DND-41 (cell line): ENCODE measurements around the gene SGO2.
"Not testable (repeated sequence)": the region's sequence is repeated elsewhere in the genome, so short reads cannot be mapped to it uniquely, and the experiment has no call there.

Experiments used
- ATAC-seq: fragments of 200-7000 bp; cut with Tn5 transposase; 3 replicates; pipeline ENCODE4 v1.9.1; 2021; ENCODE audit warnings: low read depth; ENCODE audit not compliant: insufficient read depth
- DNase-seq: peaks from one replicate; pipeline ENCODE4 v3.0.0-alpha.2; 2020
- H2AFZ ChIP-seq: 2 replicates; pipeline ENCODE4 v1.6.0; 2012; ENCODE audit warnings: low read depth, low read length
- H3K27ac ChIP-seq: 2 replicates; pipeline ENCODE4 v1.5.1; 2012; ENCODE audit warnings: low read length, inconsistent platforms
- H3K27me3 ChIP-seq: fragments of 200-600 bp; sonication (generic); 2 replicates; pipeline ENCODE4 v1.6.0; 2012; ENCODE audit warnings: low read length, mild to moderate bottlenecking, inconsistent platforms; ENCODE audit not compliant: insufficient read depth, poor library complexity
- H3K36me3 ChIP-seq: 2 replicates; pipeline ENCODE4 v1.5.1; 2012; ENCODE audit warnings: low read length, inconsistent platforms; ENCODE audit not compliant: insufficient read depth
- H3K4me1 ChIP-seq: 2 replicates; pipeline ENCODE4 v1.5.1; 2012; ENCODE audit warnings: mild to moderate bottlenecking, low read length; ENCODE audit not compliant: insufficient read depth
- H3K4me2 ChIP-seq: 2 replicates; pipeline ENCODE4 v1.6.0; 2012; ENCODE audit warnings: mild to moderate bottlenecking, moderate library complexity, low read length, inconsistent platforms; ENCODE audit not compliant: insufficient read depth
- H3K4me3 ChIP-seq, 2 experiments: fragments of 200-600 bp in 1 of 2; shearing (Covaris generic) in 1 of 2; 2 replicates each; pipeline ENCODE4 v1.5.1; 2012 to 2016; ENCODE audit warnings: inconsistent platforms in 2 of 2, low read length in 2 of 2, mild to moderate bottlenecking in 2 of 2, low read depth in 1 of 2, moderate library complexity in 1 of 2
- H3K79me2 ChIP-seq: 2 replicates; pipeline ENCODE4 v1.6.0; 2012; ENCODE audit warnings: low read length, inconsistent platforms; ENCODE audit not compliant: insufficient read depth
- H3K9ac ChIP-seq: 2 replicates; pipeline ENCODE4 v1.6.0; 2012; ENCODE audit warnings: low read depth, mild to moderate bottlenecking, inconsistent platforms, low read length, moderate library complexity
- H3K9me3 ChIP-seq: 2 replicates; pipeline ENCODE4 v1.5.1; 2012; ENCODE audit warnings: low read length, moderate library complexity, mild to moderate bottlenecking, inconsistent platforms; ENCODE audit not compliant: insufficient read depth, severe bottlenecking
- H4K20me1 ChIP-seq: 2 replicates; pipeline ENCODE4 v1.6.0; 2012; ENCODE audit warnings: low read length; ENCODE audit not compliant: insufficient read depth
- EZH2 ChIP-seq: IDR thresholded peaks from 3 replicates; pipeline ENCODE4 v1.6.1; 2012; ENCODE audit warnings: borderline replicate concordance, low read depth, mild to moderate bottlenecking, moderate library complexity, low read length, inconsistent platforms; ENCODE audit not compliant: severe bottlenecking
- TF ChIP-seq, protein P1 (sequence below): IDR thresholded peaks from 2 replicates; pipeline ENCODE4 v1.5.1; 2012; ENCODE audit warnings: borderline replicate concordance, low read length, moderate library complexity, mild to moderate bottlenecking; ENCODE audit not compliant: poor library complexity, severe bottlenecking; ENCODE audit errors: extremely low read depth

SGO2 gene

DNA sequence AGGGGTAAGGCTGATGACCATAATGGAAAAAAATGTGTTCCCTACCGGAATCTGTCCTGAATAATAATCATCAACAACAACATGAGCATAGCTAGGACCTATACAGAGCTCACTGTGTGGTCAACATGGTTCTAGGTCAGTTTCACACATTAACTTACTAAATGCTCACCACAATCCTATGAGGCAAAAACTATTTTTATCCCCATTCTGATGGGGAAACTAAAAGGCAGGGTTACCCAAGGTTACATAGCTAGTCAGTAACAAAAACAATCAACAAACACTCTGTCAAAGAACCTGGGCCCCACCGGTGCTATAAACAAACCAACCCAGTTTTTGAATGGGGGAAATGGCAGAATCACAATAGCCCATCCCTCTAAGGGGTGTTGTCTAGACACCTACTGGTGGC is 100.0 kb downstream of the SGO2 start:
- H3K79me2 ChIP-seq, result no peaks in the 10 kb centered on the region
- no peaks in the 10 kb centered on the region for H3K4me1 ChIP-seq
- H3K9me3 ChIP-seq, result no peaks in the 10 kb centered on the region
- peaks cover 9% of the 10 kb centered on the region for H3K27me3 ChIP-seq
- H3K27ac ChIP-seq, result no peak overlapping the region
- DNase-seq, result no peak
- no peak for TF ChIP-seq EZH2
- TF ChIP-seq, protein P1, sequence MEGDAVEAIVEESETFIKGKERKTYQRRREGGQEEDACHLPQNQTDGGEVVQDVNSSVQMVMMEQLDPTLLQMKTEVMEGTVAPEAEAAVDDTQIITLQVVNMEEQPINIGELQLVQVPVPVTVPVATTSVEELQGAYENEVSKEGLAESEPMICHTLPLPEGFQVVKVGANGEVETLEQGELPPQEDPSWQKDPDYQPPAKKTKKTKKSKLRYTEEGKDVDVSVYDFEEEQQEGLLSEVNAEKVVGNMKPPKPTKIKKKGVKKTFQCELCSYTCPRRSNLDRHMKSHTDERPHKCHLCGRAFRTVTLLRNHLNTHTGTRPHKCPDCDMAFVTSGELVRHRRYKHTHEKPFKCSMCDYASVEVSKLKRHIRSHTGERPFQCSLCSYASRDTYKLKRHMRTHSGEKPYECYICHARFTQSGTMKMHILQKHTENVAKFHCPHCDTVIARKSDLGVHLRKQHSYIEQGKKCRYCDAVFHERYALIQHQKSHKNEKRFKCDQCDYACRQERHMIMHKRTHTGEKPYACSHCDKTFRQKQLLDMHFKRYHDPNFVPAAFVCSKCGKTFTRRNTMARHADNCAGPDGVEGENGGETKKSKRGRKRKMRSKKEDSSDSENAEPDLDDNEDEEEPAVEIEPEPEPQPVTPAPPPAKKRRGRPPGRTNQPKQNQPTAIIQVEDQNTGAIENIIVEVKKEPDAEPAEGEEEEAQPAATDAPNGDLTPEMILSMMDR, result no peak
- H3K36me3 ChIP-seq, result no peaks in the 10 kb centered on the region
- no peak overlapping the region for H2AFZ ChIP-seq
- no peak overlapping the region for H3K4me3 ChIP-seq
- no peak for ATAC-seq
- H4K20me1 ChIP-seq, result no peaks in the 10 kb centered on the region
- no peak overlapping the region for H3K9ac ChIP-seq
- H3K4me2 ChIP-seq, result no peak overlapping the region

DNA sequence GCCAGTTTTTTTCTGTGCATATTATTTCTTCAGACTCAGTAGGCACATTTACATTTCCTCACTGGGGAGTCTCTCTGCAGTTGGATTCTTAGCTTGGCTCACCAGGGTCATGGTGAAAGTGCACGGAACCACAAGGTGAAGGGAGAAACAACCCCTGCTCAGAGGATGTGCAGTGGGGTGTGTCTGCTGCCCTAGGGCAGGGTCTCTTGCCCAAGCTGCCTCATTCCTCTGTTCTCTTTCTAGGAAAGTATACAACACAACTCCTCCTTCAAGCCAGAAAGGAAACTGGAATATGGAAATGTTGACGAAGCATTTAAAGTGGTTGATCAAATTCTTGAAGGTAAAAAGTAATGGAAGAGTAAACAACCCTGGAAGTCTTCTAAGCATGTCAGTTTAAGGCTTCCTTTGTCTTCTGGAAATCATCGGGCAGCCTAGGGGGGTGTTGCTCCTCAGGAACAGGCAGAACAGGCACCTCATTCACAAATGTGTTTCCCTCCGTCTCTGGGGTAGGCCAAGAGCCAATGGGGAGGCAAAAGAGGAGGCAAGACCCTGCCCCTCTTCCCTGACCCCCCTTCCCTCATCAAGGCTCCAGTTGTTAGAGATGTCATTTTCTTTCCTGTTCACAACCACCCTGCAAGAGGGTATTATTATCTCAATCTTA is 101.2 kb downstream of the SGO2 start:
- Histone ChIP-seq H3K27me3 (peaks cover 15% of the 10 kb centered on the region), H3K4me3 (no peak overlapping the region)

GRCh38 chr2:200628461-200628860 is 102.5 kb downstream of the SGO2 start:
- H3K9ac ChIP-seq, H3K4me2 ChIP-seq, H3K4me3 ChIP-seq, H2AFZ ChIP-seq, H3K79me2 ChIP-seq, H3K4me1 ChIP-seq, DNase-seq, ATAC-seq, H3K36me3 ChIP-seq, H3K9me3 ChIP-seq, H4K20me1 ChIP-seq, H3K27ac ChIP-seq: not testable (repeated sequence)
- H3K27me3 ChIP-seq, result peaks cover 15% of the 10 kb centered on the region

More for the DNA sequence above, 101.2 kb downstream of the SGO2 start:
- Histone ChIP-seq H3K36me3 (no peaks in the 10 kb centered on the region), H3K9me3 (no peaks in the 10 kb centered on the region), H3K27ac (no peak overlapping the region), H3K79me2 (no peaks in the 10 kb centered on the region), H4K20me1 (no peaks in the 10 kb centered on the region), H3K4me1 (no peaks in the 10 kb centered on the region), H3K9ac (no peak overlapping the region), H2AFZ (no peak overlapping the region), H3K4me2 (no peak overlapping the region)
- TF ChIP-seq EZH2, result no peak
- TF ChIP-seq, protein P1, result no peak
- DNase-seq (no peak), ATAC-seq (no peak)

GRCh38 chr2:200631287-200631686 is 105.3 kb downstream of the SGO2 start:
- H3K4me3 ChIP-seq, result no peak overlapping the region
- H3K4me2 ChIP-seq, result no peak overlapping the region
- H3K9ac ChIP-seq, result no peak overlapping the region
- DNase-seq (no peak), ATAC-seq (no peak)
- H3K27ac ChIP-seq, result no peak overlapping the region
- no peaks in the 10 kb centered on the region for H4K20me1 ChIP-seq
- peaks cover 15% of the 10 kb centered on the region for H3K27me3 ChIP-seq
- H3K9me3 ChIP-seq, result no peaks in the 10 kb centered on the region
- H2AFZ ChIP-seq, result no peak overlapping the region
- H3K79me2 ChIP-seq, result no peaks in the 10 kb centered on the region
- TF ChIP-seq, protein P1, result no peak
- TF ChIP-seq EZH2, result no peak
- H3K4me1 ChIP-seq, result no peaks in the 10 kb centered on the region
- no peaks in the 10 kb centered on the region for H3K36me3 ChIP-seq
